GM23338 (cell line): ENCODE data around the gene TBC1D16. TPM values are rescaled to one million over a fixed set of nuclear protein-coding genes. Genes with fewer than 3 reads are reported as not detected.

Experiments used
- ATAC-seq: fragments of 200-7000 bp; cut with Tn5 transposase; 3 replicates; pipeline ENCODE4 v1.9.1; 2020
- DNase-seq: peaks from one replicate; pipeline ENCODE4 v3.0.0-alpha.2; 2015; ENCODE audit warnings: low spot score
- H2AFZ ChIP-seq: fragments of 200-600 bp; sonication (generic); 2 replicates; pipeline ENCODE4 v1.8.0; 2016; ENCODE audit warnings: antibody characterized with exemption, mild to moderate bottlenecking, moderate library complexity
- H3F3A ChIP-seq: fragments of 200-600 bp; sonication (generic); replicated peaks from 2 replicates; pipeline ENCODE4 v1.8.0; 2017; ENCODE audit warnings: antibody characterized with exemption, mixed run types, low read depth
- H3K27ac ChIP-seq: fragments of 200-600 bp; sonication (generic); 2 replicates; pipeline ENCODE4 v1.6.1; 2016; ENCODE audit warnings: low read depth
- H3K27me3 ChIP-seq: fragments of 200-600 bp; sonication (generic); 2 replicates; pipeline ENCODE4 v1.8.0; 2016; ENCODE audit warnings: mild to moderate bottlenecking, mixed run types, moderate library complexity; ENCODE audit not compliant: insufficient read depth
- H3K36me3 ChIP-seq: fragments of 200-600 bp; sonication (generic); 2 replicates; pipeline ENCODE4 v1.8.0; 2016; ENCODE audit warnings: mild to moderate bottlenecking; ENCODE audit not compliant: insufficient read depth
- H3K4me1 ChIP-seq: fragments of 200-600 bp; sonication (generic); 2 replicates; pipeline ENCODE4 v1.8.0; 2016; ENCODE audit warnings: mild to moderate bottlenecking, moderate library complexity; ENCODE audit not compliant: insufficient read depth
- H3K4me2 ChIP-seq: fragments of 200-600 bp; sonication (generic); 2 replicates; pipeline ENCODE4 v1.7.1; 2017; ENCODE audit warnings: mixed run types
- H3K4me3 ChIP-seq: fragments of 200-600 bp; sonication (generic); 2 replicates; pipeline ENCODE4 v1.6.1; 2016; ENCODE audit warnings: mixed run types
- H3K79me2 ChIP-seq: fragments of 200-600 bp; sonication (generic); replicated peaks from 2 replicates; pipeline ENCODE4 v1.8.0; 2017; ENCODE audit warnings: mild to moderate bottlenecking; ENCODE audit not compliant: insufficient read depth
- H3K9me2 ChIP-seq: fragments of 200-600 bp; sonication (generic); 2 replicates; pipeline ENCODE4 v1.8.0; 2017; ENCODE audit not compliant: insufficient read depth
- H4K20me1 ChIP-seq: fragments of 200-600 bp; sonication (generic); replicated peaks from 2 replicates; pipeline ENCODE4 v1.8.0; 2017; ENCODE audit warnings: mild to moderate bottlenecking; ENCODE audit not compliant: insufficient read depth
- H3K27ac Mint-ChIP-seq: 2 replicates; pipeline ENCODE4 v1.8.0; 2020; ENCODE audit warnings: inconsistent platforms, mild to moderate bottlenecking, moderate library complexity, mixed read lengths
- H3K27me3 Mint-ChIP-seq: 3 replicates; pipeline ENCODE4 v1.8.0; 2022; ENCODE audit warnings: low read depth, mild to moderate bottlenecking, moderate library complexity, mixed read lengths, inconsistent platforms; ENCODE audit not compliant: insufficient read depth, poor library complexity
- H3K36me3 Mint-ChIP-seq: 3 replicates; pipeline ENCODE4 v1.8.0; 2021; ENCODE audit warnings: low read depth, mild to moderate bottlenecking, inconsistent platforms, moderate library complexity, mixed read lengths
- H3K4me1 Mint-ChIP-seq: 3 replicates; pipeline ENCODE4 v1.8.0; 2020; ENCODE audit warnings: mild to moderate bottlenecking, inconsistent platforms, mixed read lengths
- H3K4me3 Mint-ChIP-seq: 3 replicates; pipeline ENCODE4 v1.8.0; 2021; ENCODE audit warnings: moderate library complexity, mild to moderate bottlenecking, inconsistent platforms, mixed read lengths
- H3K9me3 Mint-ChIP-seq: 3 replicates; pipeline ENCODE4 v1.8.0; 2020; ENCODE audit warnings: moderate library complexity, mild to moderate bottlenecking, inconsistent platforms, mixed read lengths
- CTCF ChIP-seq, 2 experiments: fragments of 200-600 bp in 1 of 2; sonication (generic) in 1 of 2; conservative IDR thresholded peaks; 2 replicates each; pipeline versions ENCODE4 v1.5.1 to v1.6.1; 2016 to 2017; ENCODE audit warnings: antibody characterized with exemption in 2 of 2, low read depth in 2 of 2, mild to moderate bottlenecking in 2 of 2, moderate library complexity in 1 of 2
- ETS1 ChIP-seq: IDR thresholded peaks from 2 replicates; pipeline ENCODE4 v1.6.1; 2016; ENCODE audit warnings: antibody characterized with exemption
- EZH2 ChIP-seq: fragments of 200-600 bp; sonication (generic); IDR thresholded peaks from one replicate; pipeline ENCODE4 v1.8.0; 2017; ENCODE audit warnings: antibody characterized with exemption, mild to moderate bottlenecking, low read depth; ENCODE audit not compliant: unreplicated experiment
- EZH2phosphoT487 ChIP-seq: fragments of 200-600 bp; sonication (generic); IDR thresholded peaks from one replicate; pipeline ENCODE4 v1.8.1; 2018; ENCODE audit warnings: antibody characterized with exemption; ENCODE audit not compliant: unreplicated experiment
- JUNB ChIP-seq: IDR thresholded peaks from one replicate; pipeline ENCODE4 v1.6.1; 2016; ENCODE audit warnings: antibody characterized with exemption; ENCODE audit not compliant: unreplicated experiment
- NANOG ChIP-seq: IDR thresholded peaks from 2 replicates; pipeline ENCODE4 v1.6.1; 2016; ENCODE audit warnings: antibody characterized with exemption, borderline replicate concordance
- POLR2AphosphoS5 ChIP-seq: IDR thresholded peaks from 2 replicates; pipeline ENCODE4 v1.6.1; 2016; ENCODE audit warnings: antibody characterized with exemption, low read depth
- STAT1 ChIP-seq: IDR thresholded peaks from one replicate; pipeline ENCODE4 v1.6.1; 2016; ENCODE audit warnings: antibody characterized with exemption; ENCODE audit not compliant: unreplicated experiment
- ZNF114 ChIP-seq: fragments of 250-450 bp; sonication (Bioruptor Pico); IDR thresholded peaks from 2 replicates; pipeline ENCODE4 v1.5.0; 2020; ENCODE audit warnings: mild to moderate bottlenecking, moderate library complexity
- ZNF462 ChIP-seq: fragments of 250-450 bp; sonication (Bioruptor Pico); IDR thresholded peaks from 2 replicates; pipeline ENCODE4 v1.5.0; 2020; ENCODE audit warnings: mild to moderate bottlenecking, moderate library complexity
- polyA plus RNA-seq: library from polyadenylated mRNA; unstranded; fragments of >200 nt; fragmentation: Nextera tagmentation; extraction: Ambion mirVana; gene quantifications from 2 replicates; pipeline ENCODE4 v1.2.1, GENCODE V29; 2016
- total RNA-seq: library from RNA; depleted of rRNA; stranded (reverse); fragments of >200 nt; shearing (Covaris generic); gene quantifications from 2 replicates; pipeline ENCODE4 v1.2.3, GENCODE V29; 2014

Gene TBC1D16
- total and polyA plus RNA-seq, 2 experiments from 2014 or later: 16.7 to 104 TPM

- Histone ChIP-seq H3K4me1 (peaks cover 34% of the 10 kb centered on the region), H3K4me3 (peak within 1 kb of the TSS; percentile 95), H2AFZ (peak within 1 kb of the TSS; percentile 90), H4K20me1 (peaks cover 36% of the 10 kb centered on the region), H3K79me2 (peaks cover 41% of the 10 kb centered on the region), H3K27ac (peak within 1 kb of the TSS; percentile 69; the same call in 1 of the 2 replicates), H3F3A (no peaks in the 10 kb centered on the region), H3K27me3 (no peaks in the 10 kb centered on the region), H3K9me2 (no peaks in the 10 kb centered on the region), H3K4me2 (peak within 1 kb of the TSS; percentile 98), H3K36me3 (peaks cover 2% of the 10 kb centered on the region; the same call in 1 of the 2 replicates)
- TF ChIP-seq POLR2AphosphoS5: peak; percentile 85
- no peak for TF ChIP-seq ZNF114
- TF ChIP-seq NANOG: no peak
- TF ChIP-seq EZH2: no peak
- TF ChIP-seq STAT1: no peak
- TF ChIP-seq ZNF462 (CRISPR knock-in tag): no peak
- TF ChIP-seq CTCF (conservative IDR thresholded peaks at IDR 0.05; ENCODE audit: low read depth in 2 of 2): 0 out of 4 replicates have a peak, but pooled peaks of 1 of the 2 experiments have one; percentile 11
- TF ChIP-seq EZH2phosphoT487: no peak
- TF ChIP-seq ETS1: 0 out of 2 replicates have a peak, but pooled peaks have one; percentile 11
- no peak for TF ChIP-seq JUNB
- peak within 1 kb of the TSS; percentile 84; the same call in 1 of the 2 replicates for H3K27ac Mint-ChIP-seq
- H3K36me3 Mint-ChIP-seq: peaks cover 16% of the 10 kb centered on the region
- no peaks in the 10 kb centered on the region for H3K9me3 Mint-ChIP-seq
- ATAC-seq: peak; percentile 85
- peak within 1 kb of the TSS; percentile 90 for H3K4me3 Mint-ChIP-seq
- H3K4me1 Mint-ChIP-seq: peaks cover 34% of the 10 kb centered on the region
- peak; percentile 84 for DNase-seq
- peaks cover 7% of the 10 kb centered on the region for H3K27me3 Mint-ChIP-seq
Observed at GRCh38 chr17:80035937-80036714, 454 bp upstream of the TBC1D16 start, which contains the start of gene CCDC40. Gene CCDC40, plus strand, starts transcription at chr17:80036642. Its CDS starts 21 bp downstream, at chr17:80036663.
